ENCODE measurements around the gene CASP10. TPM values are rescaled to one million over a fixed set of nuclear protein-coding genes. Genes with fewer than 3 reads are reported as not detected.

The CASP10 gene
- total and polyA plus RNA-seq, 2 of the 13 experiments (the other 11 are each of a cell fraction or from before 2014, with no cell fraction given): 22.2 to 23.8 TPM

DNA sequence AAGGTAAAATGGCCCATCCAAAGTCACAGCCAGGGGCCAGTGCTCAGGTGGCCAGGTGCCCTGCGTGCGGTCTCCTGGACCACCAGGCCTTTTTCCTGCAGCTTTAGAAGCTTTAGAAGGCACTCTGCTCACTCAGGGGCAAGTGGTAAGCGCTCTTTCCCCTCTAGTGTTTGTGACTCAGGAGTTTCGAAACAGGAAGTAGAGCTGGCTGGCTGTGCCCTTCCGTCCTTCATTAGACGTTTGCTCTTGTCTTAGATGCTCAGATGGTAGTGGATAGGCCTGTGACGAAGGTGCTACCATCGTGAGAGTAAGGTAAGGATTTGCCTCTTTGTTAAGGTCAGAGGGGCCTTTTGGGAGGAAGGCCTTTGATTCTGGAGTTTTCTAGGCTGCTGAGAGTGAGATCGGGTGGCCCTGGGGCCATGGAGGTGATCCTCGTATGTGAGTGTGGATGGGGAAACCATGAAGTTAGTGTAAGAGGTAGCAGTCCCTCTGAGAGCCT is 77.4 kb downstream of the CASP10 start, which contains the start of gene CASP8 (continued):
- peak; percentile 35; the same call in 1 of the 2 replicates for TF ChIP-seq RCOR2 (CRISPR knock-in tag; IDR thresholded peaks at IDR 0.05)
- peak; percentile 34; the same call in 1 of the 2 replicates for TF ChIP-seq FOXK1 (CRISPR knock-in tag; IDR thresholded peaks at IDR 0.05; ENCODE audit: borderline replicate concordance, low read depth)
- TF ChIP-seq, protein P1, sequence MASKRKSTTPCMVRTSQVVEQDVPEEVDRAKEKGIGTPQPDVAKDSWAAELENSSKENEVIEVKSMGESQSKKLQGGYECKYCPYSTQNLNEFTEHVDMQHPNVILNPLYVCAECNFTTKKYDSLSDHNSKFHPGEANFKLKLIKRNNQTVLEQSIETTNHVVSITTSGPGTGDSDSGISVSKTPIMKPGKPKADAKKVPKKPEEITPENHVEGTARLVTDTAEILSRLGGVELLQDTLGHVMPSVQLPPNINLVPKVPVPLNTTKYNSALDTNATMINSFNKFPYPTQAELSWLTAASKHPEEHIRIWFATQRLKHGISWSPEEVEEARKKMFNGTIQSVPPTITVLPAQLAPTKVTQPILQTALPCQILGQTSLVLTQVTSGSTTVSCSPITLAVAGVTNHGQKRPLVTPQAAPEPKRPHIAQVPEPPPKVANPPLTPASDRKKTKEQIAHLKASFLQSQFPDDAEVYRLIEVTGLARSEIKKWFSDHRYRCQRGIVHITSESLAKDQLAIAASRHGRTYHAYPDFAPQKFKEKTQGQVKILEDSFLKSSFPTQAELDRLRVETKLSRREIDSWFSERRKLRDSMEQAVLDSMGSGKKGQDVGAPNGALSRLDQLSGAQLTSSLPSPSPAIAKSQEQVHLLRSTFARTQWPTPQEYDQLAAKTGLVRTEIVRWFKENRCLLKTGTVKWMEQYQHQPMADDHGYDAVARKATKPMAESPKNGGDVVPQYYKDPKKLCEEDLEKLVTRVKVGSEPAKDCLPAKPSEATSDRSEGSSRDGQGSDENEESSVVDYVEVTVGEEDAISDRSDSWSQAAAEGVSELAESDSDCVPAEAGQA (IDR thresholded peaks at IDR 0.05; ENCODE audit: low read depth): 0 out of 2 replicates have a peak, but pooled peaks have one; percentile 17
- TF ChIP-seq, protein P1 (CRISPR knock-in tag; IDR thresholded peaks at IDR 0.05; ENCODE audit: borderline replicate concordance): no peak
- no peak for TF ChIP-seq ZNF20 (CRISPR knock-in tag; IDR thresholded peaks at IDR 0.05)
- TF ChIP-seq ELF1 (CRISPR knock-in tag; IDR thresholded peaks at IDR 0.05): peak; percentile 79
- TF ChIP-seq FOSL2 (CRISPR knock-in tag; IDR thresholded peaks at IDR 0.05): peak; percentile 88
- TF ChIP-seq ZMYM2 (CRISPR knock-in tag; IDR thresholded peaks at IDR 0.05): 0 out of 2 replicates have a peak, but pooled peaks have one; percentile 58
- 0 out of 2 replicates have a peak, but pooled peaks have one; percentile 49 for TF ChIP-seq BRCA1 (CRISPR knock-in tag; IDR thresholded peaks at IDR 0.05)
- TF ChIP-seq, protein P2, sequence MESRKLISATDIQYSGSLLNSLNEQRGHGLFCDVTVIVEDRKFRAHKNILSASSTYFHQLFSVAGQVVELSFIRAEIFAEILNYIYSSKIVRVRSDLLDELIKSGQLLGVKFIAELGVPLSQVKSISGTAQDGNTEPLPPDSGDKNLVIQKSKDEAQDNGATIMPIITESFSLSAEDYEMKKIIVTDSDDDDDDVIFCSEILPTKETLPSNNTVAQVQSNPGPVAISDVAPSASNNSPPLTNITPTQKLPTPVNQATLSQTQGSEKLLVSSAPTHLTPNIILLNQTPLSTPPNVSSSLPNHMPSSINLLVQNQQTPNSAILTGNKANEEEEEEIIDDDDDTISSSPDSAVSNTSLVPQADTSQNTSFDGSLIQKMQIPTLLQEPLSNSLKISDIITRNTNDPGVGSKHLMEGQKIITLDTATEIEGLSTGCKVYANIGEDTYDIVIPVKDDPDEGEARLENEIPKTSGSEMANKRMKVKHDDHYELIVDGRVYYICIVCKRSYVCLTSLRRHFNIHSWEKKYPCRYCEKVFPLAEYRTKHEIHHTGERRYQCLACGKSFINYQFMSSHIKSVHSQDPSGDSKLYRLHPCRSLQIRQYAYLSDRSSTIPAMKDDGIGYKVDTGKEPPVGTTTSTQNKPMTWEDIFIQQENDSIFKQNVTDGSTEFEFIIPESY (CRISPR knock-in tag; IDR thresholded peaks at IDR 0.05): peak; percentile 78
- TF ChIP-seq NR2C2 (CRISPR knock-in tag; IDR thresholded peaks at IDR 0.05; ENCODE audit: borderline replicate concordance): 0 out of 2 replicates have a peak, but pooled peaks have one; percentile 25
- peak; percentile 93 for TF ChIP-seq ELF3 (CRISPR knock-in tag; IDR thresholded peaks at IDR 0.05)
- peak; percentile 34; the same call in 1 of the 2 replicates for TF ChIP-seq HNF4A (CRISPR knock-in tag; IDR thresholded peaks at IDR 0.05)
- TF ChIP-seq, protein P3, sequence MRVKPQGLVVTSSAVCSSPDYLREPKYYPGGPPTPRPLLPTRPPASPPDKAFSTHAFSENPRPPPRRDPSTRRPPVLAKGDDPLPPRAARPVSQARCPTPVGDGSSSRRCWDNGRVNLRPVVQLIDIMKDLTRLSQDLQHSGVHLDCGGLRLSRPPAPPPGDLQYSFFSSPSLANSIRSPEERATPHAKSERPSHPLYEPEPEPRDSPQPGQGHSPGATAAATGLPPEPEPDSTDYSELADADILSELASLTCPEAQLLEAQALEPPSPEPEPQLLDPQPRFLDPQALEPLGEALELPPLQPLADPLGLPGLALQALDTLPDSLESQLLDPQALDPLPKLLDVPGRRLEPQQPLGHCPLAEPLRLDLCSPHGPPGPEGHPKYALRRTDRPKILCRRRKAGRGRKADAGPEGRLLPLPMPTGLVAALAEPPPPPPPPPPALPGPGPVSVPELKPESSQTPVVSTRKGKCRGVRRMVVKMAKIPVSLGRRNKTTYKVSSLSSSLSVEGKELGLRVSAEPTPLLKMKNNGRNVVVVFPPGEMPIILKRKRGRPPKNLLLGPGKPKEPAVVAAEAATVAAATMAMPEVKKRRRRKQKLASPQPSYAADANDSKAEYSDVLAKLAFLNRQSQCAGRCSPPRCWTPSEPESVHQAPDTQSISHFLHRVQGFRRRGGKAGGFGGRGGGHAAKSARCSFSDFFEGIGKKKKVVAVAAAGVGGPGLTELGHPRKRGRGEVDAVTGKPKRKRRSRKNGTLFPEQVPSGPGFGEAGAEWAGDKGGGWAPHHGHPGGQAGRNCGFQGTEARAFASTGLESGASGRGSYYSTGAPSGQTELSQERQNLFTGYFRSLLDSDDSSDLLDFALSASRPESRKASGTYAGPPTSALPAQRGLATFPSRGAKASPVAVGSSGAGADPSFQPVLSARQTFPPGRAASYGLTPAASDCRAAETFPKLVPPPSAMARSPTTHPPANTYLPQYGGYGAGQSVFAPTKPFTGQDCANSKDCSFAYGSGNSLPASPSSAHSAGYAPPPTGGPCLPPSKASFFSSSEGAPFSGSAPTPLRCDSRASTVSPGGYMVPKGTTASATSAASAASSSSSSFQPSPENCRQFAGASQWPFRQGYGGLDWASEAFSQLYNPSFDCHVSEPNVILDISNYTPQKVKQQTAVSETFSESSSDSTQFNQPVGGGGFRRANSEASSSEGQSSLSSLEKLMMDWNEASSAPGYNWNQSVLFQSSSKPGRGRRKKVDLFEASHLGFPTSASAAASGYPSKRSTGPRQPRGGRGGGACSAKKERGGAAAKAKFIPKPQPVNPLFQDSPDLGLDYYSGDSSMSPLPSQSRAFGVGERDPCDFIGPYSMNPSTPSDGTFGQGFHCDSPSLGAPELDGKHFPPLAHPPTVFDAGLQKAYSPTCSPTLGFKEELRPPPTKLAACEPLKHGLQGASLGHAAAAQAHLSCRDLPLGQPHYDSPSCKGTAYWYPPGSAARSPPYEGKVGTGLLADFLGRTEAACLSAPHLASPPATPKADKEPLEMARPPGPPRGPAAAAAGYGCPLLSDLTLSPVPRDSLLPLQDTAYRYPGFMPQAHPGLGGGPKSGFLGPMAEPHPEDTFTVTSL (CRISPR knock-in tag; IDR thresholded peaks at IDR 0.05; ENCODE audit: borderline replicate concordance): peak; percentile 71
- TF ChIP-seq, protein P4, sequence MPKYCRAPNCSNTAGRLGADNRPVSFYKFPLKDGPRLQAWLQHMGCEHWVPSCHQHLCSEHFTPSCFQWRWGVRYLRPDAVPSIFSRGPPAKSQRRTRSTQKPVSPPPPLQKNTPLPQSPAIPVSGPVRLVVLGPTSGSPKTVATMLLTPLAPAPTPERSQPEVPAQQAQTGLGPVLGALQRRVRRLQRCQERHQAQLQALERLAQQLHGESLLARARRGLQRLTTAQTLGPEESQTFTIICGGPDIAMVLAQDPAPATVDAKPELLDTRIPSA (CRISPR knock-in tag; IDR thresholded peaks at IDR 0.05; ENCODE audit: borderline replicate concordance): no peak
- 0 out of 2 replicates have a peak, but pooled peaks have one; percentile 13 for TF ChIP-seq RXRA (CRISPR knock-in tag; IDR thresholded peaks at IDR 0.05)

Data from HepG2 (cell line).